ENCODE data around the gene COPG1. TPM values are rescaled to one million over a fixed set of nuclear protein-coding genes. Genes with fewer than 3 reads are reported as not detected.
"Not testable (repeated sequence)": the region's sequence is repeated elsewhere in the genome, so short reads cannot be mapped to it uniquely, and the experiment has no call there.

Gene COPG1, protein sequence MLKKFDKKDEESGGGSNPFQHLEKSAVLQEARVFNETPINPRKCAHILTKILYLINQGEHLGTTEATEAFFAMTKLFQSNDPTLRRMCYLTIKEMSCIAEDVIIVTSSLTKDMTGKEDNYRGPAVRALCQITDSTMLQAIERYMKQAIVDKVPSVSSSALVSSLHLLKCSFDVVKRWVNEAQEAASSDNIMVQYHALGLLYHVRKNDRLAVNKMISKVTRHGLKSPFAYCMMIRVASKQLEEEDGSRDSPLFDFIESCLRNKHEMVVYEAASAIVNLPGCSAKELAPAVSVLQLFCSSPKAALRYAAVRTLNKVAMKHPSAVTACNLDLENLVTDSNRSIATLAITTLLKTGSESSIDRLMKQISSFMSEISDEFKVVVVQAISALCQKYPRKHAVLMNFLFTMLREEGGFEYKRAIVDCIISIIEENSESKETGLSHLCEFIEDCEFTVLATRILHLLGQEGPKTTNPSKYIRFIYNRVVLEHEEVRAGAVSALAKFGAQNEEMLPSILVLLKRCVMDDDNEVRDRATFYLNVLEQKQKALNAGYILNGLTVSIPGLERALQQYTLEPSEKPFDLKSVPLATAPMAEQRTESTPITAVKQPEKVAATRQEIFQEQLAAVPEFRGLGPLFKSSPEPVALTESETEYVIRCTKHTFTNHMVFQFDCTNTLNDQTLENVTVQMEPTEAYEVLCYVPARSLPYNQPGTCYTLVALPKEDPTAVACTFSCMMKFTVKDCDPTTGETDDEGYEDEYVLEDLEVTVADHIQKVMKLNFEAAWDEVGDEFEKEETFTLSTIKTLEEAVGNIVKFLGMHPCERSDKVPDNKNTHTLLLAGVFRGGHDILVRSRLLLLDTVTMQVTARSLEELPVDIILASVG
- 184 and 187 TPM in 2 replicates for total RNA-seq

GRCh38 chr3:129249284-129250065 is at the start of gene COPG1:
TSS of gene COPG1 (plus strand) at chr3:129249606. CDS start at chr3:129249710, 104 bp downstream.
- intact Hi-C loops (cut with micrococcal nuclease) = loop anchor here (1.0 to 5.0 kb wide), 15 partner anchors 10 to 1126 kb away; partner anchors contain the start of genes ACAD9, CFAP92, HMCES and IFT122

DNA sequence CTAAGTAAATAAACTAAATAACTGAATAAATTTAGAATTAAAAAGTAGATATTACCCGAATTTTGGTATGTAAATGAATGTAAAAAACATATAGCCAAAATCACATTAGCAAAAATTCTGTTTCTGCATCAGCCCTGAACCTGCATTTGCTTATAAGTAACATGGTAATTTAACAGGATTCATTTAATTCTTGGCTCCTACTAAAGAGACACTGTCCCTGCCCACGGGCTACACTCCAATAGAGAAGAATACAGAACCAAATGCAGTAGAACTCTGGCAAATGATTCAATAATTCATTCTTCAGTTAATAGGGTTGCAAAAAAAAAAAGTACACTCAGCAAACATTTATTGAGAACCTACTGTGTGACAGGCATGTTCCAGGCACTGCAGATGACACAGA is 44.9 kb upstream of the COPG1 start:
- intact Hi-C loops (cut with micrococcal nuclease) = no loop called here

- intact Hi-C loops (cut with micrococcal nuclease) = no loop called here
Observed at GRCh38 chr3:129205109-129205832, 44.1 kb upstream of the COPG1 start.

- intact Hi-C loops (cut with micrococcal nuclease) = no loop called here
Observed at GRCh38 chr3:129207479-129207878, 41.9 kb upstream of the COPG1 start.

- intact Hi-C loops (cut with micrococcal nuclease) = no loop called here
Observed at GRCh38 chr3:129211345-129211744, 38.1 kb upstream of the COPG1 start.

DNA sequence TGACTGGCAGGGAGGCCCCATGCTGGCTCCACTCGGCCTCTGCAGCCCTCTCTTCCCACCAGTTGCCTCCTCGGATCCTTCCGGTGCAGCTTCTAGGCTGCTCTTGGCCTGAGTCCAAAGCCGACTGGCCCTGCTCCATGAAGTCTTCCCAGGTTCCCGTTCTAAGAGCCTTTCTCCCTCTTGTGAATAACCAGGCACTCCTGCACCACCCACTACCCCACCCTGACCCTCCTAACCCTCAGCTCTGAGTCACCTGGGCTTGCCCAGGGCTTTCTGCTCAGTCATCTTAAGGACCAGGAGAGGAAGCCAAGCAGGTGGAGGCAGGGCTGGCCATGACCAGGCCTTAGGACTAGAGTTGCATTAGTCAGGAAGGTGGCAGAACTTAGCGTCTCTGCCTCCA is 37.6 kb upstream of the COPG1 start:
- intact Hi-C loops (cut with micrococcal nuclease) = no loop called here

GRCh38 chr3:129213238-129213637 is 36.2 kb upstream of the COPG1 start:
- intact Hi-C loops (cut with micrococcal nuclease) = no loop called here

DNA sequence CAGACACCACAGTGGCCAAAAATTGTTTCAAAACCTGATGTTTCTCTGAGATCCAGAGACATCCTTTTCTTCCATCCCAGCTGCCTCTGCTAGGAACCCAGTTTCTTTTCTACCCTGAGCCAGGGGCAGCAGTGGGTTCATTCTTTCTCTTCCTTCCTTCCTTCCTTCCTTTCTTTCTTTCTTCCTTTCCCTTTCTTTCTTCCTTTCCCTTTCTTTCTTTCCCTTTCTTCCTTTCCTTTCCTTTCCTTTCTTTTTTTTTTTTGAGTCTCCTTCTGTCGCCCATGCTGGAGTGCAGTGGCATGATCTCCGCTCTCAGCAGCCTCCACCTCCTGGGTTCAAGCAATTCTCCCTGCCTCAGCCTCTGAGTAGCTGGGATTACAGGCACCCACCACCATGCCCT is 30.7 kb upstream of the COPG1 start:
- intact Hi-C loops (cut with micrococcal nuclease) = no loop called here

GRCh38 chr3:129224387-129224786 is 25.0 kb upstream of the COPG1 start:
- intact Hi-C loops (cut with micrococcal nuclease) = not testable (repeated sequence)

- intact Hi-C loops (cut with micrococcal nuclease) = no loop called here
Observed at GRCh38 chr3:129224984-129225393, 24.4 kb upstream of the COPG1 start.

DNA sequence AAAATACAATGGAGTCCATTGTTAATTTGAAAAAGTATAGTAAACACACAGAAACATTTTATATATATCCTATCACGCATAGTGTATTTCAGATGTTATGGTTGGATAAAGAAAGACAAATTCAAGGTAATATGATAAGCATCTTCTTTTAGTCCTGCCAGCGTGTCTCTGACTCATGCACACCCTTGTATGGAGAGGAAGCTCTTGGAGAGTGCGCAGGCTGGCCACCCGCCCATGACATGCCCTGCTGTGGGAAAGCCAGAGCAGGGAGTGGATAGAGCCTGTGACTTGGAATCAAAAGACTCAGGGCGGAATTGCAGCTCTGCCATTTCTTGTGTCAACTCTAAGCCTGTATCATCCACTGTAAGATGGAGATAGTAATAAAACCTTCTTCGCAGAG is 23.0 kb upstream of the COPG1 start:
- intact Hi-C loops (cut with micrococcal nuclease) = no loop called here

DNA sequence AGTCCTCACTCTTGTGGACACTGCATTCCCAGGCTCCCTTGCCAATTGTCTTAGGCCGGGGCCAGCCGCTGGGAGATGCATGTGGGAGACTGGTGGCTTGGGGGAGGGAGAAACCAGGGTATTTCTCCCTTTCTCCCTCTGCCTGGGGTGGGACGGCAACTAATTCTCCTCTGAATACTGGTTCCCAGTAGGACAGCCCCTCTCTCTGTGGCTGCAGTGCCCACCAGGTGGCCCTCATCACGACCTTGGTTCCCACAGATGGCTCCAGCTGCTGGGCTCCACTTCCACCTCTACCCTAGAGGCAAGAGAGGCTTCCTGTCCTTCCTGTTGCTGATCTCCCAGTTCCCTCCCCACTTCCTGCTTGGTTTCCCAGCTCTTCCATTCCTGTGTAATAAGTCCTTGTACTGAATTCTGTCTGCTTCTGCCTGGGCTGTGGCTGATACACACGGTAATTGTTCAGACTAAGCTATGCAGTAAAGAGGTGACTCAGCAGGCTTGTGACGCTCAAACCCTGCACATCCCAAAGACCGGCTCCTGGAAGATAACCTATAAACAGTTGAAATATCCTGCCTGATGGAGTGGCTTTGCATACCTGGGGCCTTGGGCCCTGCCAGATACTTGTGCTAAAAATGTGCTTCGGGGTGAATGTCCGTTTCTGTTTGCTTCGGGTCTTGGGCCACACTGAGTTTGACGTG is 20.4 kb upstream of the COPG1 start:
- intact Hi-C loops (cut with micrococcal nuclease) = no loop called here

GRCh38 chr3:129230311-129231019 is 18.9 kb upstream of the COPG1 start:
- intact Hi-C loops (cut with micrococcal nuclease) = loop anchor here (1.0 to 2.0 kb wide), 4 partner anchors 9 to 46 kb away; partner anchors contain the start of gene COPG1

- intact Hi-C loops (cut with micrococcal nuclease) = loop anchor here (2.0 kb wide), 1 partner anchor 13 kb away; no protein-coding TSS in a partner anchor
Observed at GRCh38 chr3:129231331-129232119, 17.9 kb upstream of the COPG1 start.

DNA sequence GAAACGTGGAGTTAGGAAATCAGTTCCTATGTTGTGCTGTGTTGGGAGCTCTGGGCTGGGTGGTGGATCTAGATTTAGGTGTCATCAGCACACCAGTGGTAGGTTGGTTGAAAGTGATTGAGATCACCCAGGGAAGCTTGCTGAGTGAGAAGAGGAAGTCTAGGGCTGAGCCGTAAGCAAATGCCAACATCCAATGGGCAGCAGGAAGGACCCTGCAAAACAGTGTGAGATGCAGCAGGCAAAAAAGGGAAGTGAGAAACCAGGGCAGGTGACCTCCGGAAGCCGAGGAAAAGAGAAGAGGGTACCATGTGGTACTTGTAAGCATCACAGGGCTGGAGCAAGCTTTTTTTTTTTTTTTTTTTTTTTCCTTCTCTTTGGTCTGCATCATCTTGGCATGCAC is 15.9 kb upstream of the COPG1 start:
- intact Hi-C loops (cut with micrococcal nuclease) = no loop called here

GRCh38 chr3:129234441-129234840 is 15.0 kb upstream of the COPG1 start:
- intact Hi-C loops (cut with micrococcal nuclease) = no loop called here

DNA sequence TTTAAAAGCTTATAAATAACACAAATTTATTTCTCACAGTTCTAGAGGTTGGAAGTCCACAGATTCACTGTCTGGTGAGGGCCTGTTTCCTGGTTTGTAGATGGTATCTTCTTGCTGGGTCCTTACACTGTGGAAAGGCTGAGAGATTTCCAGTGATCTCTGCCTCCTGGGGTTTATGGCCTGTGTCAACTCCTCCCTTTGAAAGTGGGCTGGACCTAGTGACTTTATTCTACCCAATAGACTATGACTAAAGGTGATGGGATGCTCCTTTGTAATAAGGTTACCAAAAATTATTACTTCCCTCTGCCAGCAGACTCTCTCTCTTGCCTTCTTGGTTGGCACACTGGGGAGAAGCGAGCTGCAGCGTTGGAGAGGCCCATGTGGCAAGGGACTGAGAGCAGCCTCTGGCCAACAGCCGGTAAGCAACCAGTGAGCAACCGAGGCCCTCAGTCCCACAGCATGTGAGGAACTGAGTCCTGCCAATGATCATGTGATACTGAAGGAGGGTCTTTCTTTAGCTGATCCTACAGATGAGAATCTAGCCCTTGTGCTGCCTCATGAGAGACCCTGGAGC is 14.0 kb upstream of the COPG1 start:
- intact Hi-C loops (cut with micrococcal nuclease) = no loop called here
